ENCODE results near the gene GALNS.
"Not testable (repeated sequence)": the region's sequence is repeated elsewhere in the genome, so short reads cannot be mapped to it uniquely, and the experiment has no call there.

The GALNS gene

GRCh38 chr16:88772871-88773811 lies 83.6 kb downstream of the GALNS start:
- H3K4me3 ChIP-seq (ENCODE audit: low read depth, low read length) = no peak overlapping the region

- H3K4me3 ChIP-seq (ENCODE audit: low read depth, low read length) = not testable (repeated sequence)
These were observed 85.0 kb downstream of the GALNS start for GRCh38 chr16:88771781-88772180.

- no peak overlapping the region for H3K4me3 ChIP-seq (ENCODE audit: low read depth, low read length)
These were observed 85.4 kb downstream of the GALNS start for GRCh38 chr16:88771294-88771772.

GRCh38 chr16:88770461-88771293 lies 86.1 kb downstream of the GALNS start:
- H3K4me3 ChIP-seq (ENCODE audit: low read depth, low read length) = no peak overlapping the region

- H3K4me3 ChIP-seq (ENCODE audit: low read depth, low read length) = no peak overlapping the region
These were observed 86.9 kb downstream of the GALNS start for GRCh38 chr16:88769617-88770460.

GRCh38 chr16:88768071-88768783 lies 88.5 kb downstream of the GALNS start:
- H3K4me3 ChIP-seq (ENCODE audit: low read depth, low read length) = no peak overlapping the region

GRCh38 chr16:88767546-88768070 lies 89.1 kb downstream of the GALNS start:
- H3K4me3 ChIP-seq (ENCODE audit: low read depth, low read length) = no peak overlapping the region

- H3K4me3 ChIP-seq (ENCODE audit: low read depth, low read length) = no peak overlapping the region
These were observed 89.8 kb downstream of the GALNS start for GRCh38 chr16:88766975-88767374.

GRCh38 chr16:88764913-88765349 lies 91.8 kb downstream of the GALNS start:
- H3K4me3 ChIP-seq (ENCODE audit: low read depth, low read length) = no peak overlapping the region

GRCh38 chr16:88764080-88764479 lies 92.7 kb downstream of the GALNS start:
- no peak overlapping the region for H3K4me3 ChIP-seq (ENCODE audit: low read depth, low read length)
